Stimulated activated CD8-positive, alpha-beta memory T cell treated with anti-CD3 and anti-CD28 coated beads, Interleukin-12 subunit alpha, Interleukin-12 subunit beta, amount 100 ng/mL, for 1 hour (primary cell): ENCODE data around the gene UGCG.
"Not testable (repeated sequence)": the region's sequence is repeated elsewhere in the genome, so short reads cannot be mapped to it uniquely, and the experiment has no call there.

Experiments
- DNase-seq: peaks from one replicate; pipeline ENCODE4 v3.0.0-alpha.2; 2020; ENCODE audit warnings: low read depth

Gene UGCG

GRCh38 chr9:111895996-111896941, at the start of gene UGCG:
Gene UGCG (plus strand): TSS chr9:111896814. CDS start chr9:111897216, 402 bp downstream.
- DNase-seq, result peak; percentile 70

- DNase-seq, result no peak
Observed at GRCh38 chr9:111851553-111851952, 45.1 kb upstream of the UGCG start.

- no peak for DNase-seq
Observed at GRCh38 chr9:111852291-111852690, 44.3 kb upstream of the UGCG start.

GRCh38 chr9:111853450-111853827, 43.2 kb upstream of the UGCG start:
- no peak for DNase-seq

GRCh38 chr9:111854799-111855198, 41.8 kb upstream of the UGCG start:
- DNase-seq, result no peak

- DNase-seq, result no peak
Observed at GRCh38 chr9:111857555-111858211, 38.9 kb upstream of the UGCG start.

GRCh38 chr9:111860443-111860842, 36.2 kb upstream of the UGCG start:
- no peak for DNase-seq

GRCh38 chr9:111863636-111864035, 33.0 kb upstream of the UGCG start:
- DNase-seq, result no peak

GRCh38 chr9:111866976-111867375, 29.6 kb upstream of the UGCG start:
- DNase-seq, result no peak

- DNase-seq, result no peak
Observed at GRCh38 chr9:111868475-111868874, 28.1 kb upstream of the UGCG start.

- no peak for DNase-seq
Observed at GRCh38 chr9:111870774-111871498, 25.7 kb upstream of the UGCG start.

GRCh38 chr9:111871499-111871855, 25.1 kb upstream of the UGCG start:
- DNase-seq, result no peak

GRCh38 chr9:111872886-111873285, 23.7 kb upstream of the UGCG start:
- DNase-seq, result no peak

- no peak for DNase-seq
Observed at GRCh38 chr9:111873901-111874300, 22.7 kb upstream of the UGCG start.

GRCh38 chr9:111874500-111874899, 22.1 kb upstream of the UGCG start:
- no peak for DNase-seq

- not testable (repeated sequence) for DNase-seq
Observed at GRCh38 chr9:111875291-111875690, 21.3 kb upstream of the UGCG start.

- DNase-seq, result not testable (repeated sequence)
Observed at GRCh38 chr9:111875691-111876090, 20.9 kb upstream of the UGCG start.

- no peak for DNase-seq
Observed at GRCh38 chr9:111876179-111876578, 20.4 kb upstream of the UGCG start.

- no peak for DNase-seq
Observed at GRCh38 chr9:111877420-111877819, 19.2 kb upstream of the UGCG start.

- no peak for DNase-seq
Observed at GRCh38 chr9:111878946-111879345, 17.7 kb upstream of the UGCG start.

- DNase-seq, result no peak
Observed at GRCh38 chr9:111886983-111887718, 9.5 kb upstream of the UGCG start.

- DNase-seq, result no peak
Observed at GRCh38 chr9:111890334-111890733, 6.3 kb upstream of the UGCG start.
